KOPT-K1 (cell line): ENCODE measurements around the gene NR2F6.

Source experiments
- H3K27ac ChIP-seq: fragments of 200-600 bp; sonication (generic); 2 replicates; pipeline ENCODE4 v1.5.1; 2016; ENCODE audit warnings: antibody characterized with exemption, mild to moderate bottlenecking, low read depth, low read length; ENCODE audit not compliant: poor library complexity, severe bottlenecking
- H3K36me3 ChIP-seq: fragments of 200-600 bp; sonication (generic); 2 replicates; pipeline ENCODE4 v1.5.1; 2017; ENCODE audit warnings: antibody characterized with exemption, mild to moderate bottlenecking, low read length, moderate library complexity; ENCODE audit not compliant: insufficient read depth
- H3K9me3 ChIP-seq: fragments of 200-600 bp; sonication (generic); 2 replicates; pipeline ENCODE4 v1.5.1; 2017; ENCODE audit warnings: antibody characterized with exemption, low read length, mild to moderate bottlenecking; ENCODE audit not compliant: insufficient read depth, poor library complexity, severe bottlenecking

Gene NR2F6

DNA sequence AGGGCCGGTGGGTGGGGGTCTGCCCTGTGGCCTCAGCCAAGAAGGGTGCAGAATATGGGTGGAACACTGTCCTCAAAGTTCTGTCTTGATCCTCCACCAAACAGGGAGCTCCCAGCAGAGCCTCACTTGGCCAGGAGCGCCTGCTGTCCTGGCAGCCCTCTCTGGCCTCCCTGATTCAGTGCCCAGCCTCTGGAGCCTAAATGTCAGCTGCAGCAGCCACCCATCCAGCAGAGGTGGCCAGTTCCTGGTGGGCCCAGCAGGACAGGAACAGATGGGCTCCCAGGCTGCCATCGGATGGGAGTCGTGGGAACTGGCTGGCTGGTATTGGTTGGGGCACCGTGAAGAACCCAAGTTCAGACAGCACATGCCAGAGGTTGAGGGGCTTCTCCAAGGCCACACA lies 32.4 kb downstream of the NR2F6 start:
- H3K36me3 ChIP-seq, result peaks cover 63% of the 10 kb centered on the region

GRCh38 chr19:17211547-17212446 lies 33.9 kb downstream of the NR2F6 start:
- no peaks in the 10 kb centered on the region for H3K9me3 ChIP-seq
- H3K36me3 ChIP-seq, result peaks cover 54% of the 10 kb centered on the region
- H3K27ac ChIP-seq, result no peak overlapping the region

More for the DNA sequence above, 32.4 kb downstream of the NR2F6 start:
- Histone ChIP-seq H3K9me3 (no peaks in the 10 kb centered on the region), H3K27ac (no peak overlapping the region)

GRCh38 chr19:17210296-17210695 lies 35.4 kb downstream of the NR2F6 start:
- H3K27ac ChIP-seq, result no peak overlapping the region
- no peaks in the 10 kb centered on the region for H3K9me3 ChIP-seq
- peaks cover 69% of the 10 kb centered on the region for H3K36me3 ChIP-seq

DNA sequence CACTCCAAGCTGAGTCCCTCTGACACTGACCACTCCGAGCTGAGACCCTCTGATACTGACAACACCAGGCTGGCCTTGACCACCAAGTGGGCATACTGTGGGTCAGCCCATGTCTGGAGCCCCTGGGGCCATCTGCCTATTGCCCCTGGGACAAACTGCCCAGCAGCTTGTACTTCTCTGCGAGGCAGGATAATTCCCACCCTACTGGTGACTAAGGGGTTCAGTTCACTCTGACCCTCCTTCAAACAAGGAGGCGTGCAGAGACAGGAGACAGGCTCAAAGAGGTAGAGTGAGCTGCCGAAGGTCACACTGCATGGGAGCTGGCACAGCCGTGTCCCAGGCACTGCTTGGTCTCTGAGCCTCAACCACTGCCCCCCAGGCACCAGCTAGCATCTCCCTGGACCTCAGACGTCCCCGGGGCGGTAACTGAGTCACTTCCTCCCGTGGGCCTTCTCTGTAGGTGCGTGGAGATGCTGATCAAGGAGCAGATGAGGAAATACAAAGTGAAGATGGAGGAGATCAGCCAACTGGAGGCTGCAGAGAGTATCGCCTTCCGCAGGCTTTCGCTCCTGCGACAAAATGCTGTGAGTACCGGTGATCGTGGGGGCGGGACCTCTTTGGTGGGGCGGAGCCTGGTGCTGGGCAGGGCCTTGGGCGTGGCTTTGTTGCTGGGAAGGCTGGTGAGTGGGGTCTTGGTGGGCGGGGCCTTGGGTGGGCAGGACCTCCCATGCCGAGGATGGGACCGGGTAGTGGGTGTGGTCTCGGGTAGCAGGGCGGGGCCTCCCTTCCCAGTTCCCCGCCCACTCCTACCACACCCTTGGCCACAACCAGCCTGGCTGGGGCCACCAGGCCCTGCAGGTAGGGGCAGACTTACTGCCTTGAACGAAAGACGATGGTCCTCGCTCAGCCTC lies 36.3 kb downstream of the NR2F6 start:
- no peak overlapping the region for H3K27ac ChIP-seq
- H3K9me3 ChIP-seq, result no peaks in the 10 kb centered on the region
- H3K36me3 ChIP-seq, result peaks cover 76% of the 10 kb centered on the region

DNA sequence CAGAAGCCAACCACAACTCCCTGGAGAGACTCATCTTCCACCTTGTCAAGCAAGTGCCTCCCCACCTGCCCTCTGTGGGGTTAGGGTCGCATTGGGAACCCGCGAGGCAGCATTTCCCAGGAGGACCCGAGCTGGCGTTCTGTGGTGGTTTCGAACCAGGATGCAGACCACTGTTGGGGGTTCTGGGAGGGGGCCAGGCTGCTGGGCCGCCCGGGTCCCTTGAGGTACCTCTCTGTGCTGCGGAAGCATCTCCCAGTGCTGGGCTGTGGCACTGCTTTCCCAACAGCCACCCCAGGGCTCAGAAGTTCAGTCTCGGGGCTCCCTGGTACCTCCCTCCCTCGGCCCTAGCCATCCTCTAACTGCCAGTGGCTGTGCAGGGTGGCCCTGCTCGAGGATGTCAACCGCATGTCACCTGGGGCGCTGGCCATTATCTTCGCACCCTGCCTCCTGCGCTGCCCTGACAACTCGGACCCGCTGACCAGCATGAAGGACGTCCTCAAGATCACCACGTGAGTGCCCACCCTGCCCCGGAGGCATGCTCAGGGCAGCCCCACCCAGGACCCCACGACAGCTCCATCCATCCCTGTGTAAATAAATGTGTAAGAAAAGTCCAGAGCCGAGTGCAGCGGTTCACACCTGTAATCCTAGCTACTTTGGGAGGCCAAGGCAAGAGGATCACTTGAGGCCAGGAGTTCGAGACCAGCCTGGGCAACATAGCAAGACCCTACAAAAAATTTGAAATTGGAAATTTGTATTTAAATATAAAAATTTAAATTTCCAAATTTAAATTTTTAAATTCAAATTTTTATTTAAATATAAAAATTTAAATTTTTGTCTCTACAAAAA lies 38.8 kb downstream of the NR2F6 start:
- Histone ChIP-seq H3K27ac (no peak overlapping the region), H3K36me3 (peaks cover 88% of the 10 kb centered on the region), H3K9me3 (no peaks in the 10 kb centered on the region)

DNA sequence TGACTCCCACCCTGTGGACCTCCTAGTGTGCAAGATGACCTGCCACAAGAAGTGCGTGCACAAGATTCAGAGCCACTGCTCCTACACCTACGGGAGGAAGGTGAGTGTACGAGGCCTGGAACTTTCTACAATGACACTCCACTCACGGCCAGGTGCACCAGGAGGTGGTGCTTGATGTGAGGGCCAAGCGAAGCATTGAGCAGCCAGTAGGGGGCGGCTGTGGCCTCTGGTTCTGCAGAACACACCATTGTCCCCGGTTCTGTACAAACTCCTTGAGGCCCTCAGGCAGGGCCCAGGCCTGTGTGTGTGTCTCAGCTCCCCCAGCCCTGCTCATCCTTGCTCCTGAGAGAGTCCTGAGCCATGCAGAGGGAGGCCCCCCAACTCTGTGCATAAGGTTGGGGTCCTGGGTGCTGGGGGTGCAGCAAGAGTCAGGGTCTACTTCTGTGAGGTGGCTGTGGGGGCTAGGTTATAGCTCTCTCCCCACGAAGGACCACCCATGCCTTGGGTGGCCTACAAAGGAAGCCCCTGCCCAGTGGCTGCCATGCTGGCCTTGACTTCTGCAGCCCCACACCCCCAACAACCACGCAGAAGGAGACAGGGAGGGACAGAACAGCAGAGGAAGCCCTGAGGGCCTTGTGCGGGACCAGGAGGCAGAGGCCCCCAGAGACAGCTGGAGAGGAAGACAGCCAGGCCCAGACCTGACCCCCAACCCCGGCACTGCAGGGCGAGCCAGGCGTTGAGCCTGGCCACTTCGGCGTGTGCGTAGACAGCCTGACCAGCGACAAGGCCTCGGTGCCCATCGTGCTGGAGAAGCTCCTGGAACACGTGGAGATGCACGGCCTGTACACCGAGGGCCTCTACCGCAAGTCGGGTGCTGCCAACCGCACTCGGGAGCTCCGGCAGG lies 40.2 kb downstream of the NR2F6 start:
- Histone ChIP-seq H3K36me3 (peaks cover 88% of the 10 kb centered on the region), H3K9me3 (no peaks in the 10 kb centered on the region), H3K27ac (no peak overlapping the region)

GRCh38 chr19:17202713-17203112 lies 43.0 kb downstream of the NR2F6 start:
- no peak overlapping the region for H3K27ac ChIP-seq
- H3K36me3 ChIP-seq, result peaks cover 92% of the 10 kb centered on the region
- no peaks in the 10 kb centered on the region for H3K9me3 ChIP-seq

GRCh38 chr19:17202249-17202648 lies 43.5 kb downstream of the NR2F6 start:
- H3K36me3 ChIP-seq, result peaks cover 97% of the 10 kb centered on the region
- H3K9me3 ChIP-seq, result no peaks in the 10 kb centered on the region
- no peak overlapping the region for H3K27ac ChIP-seq

GRCh38 chr19:17200408-17201079 lies 45.2 kb downstream of the NR2F6 start:
- H3K36me3 ChIP-seq, result peaks cover 96% of the 10 kb centered on the region
- no peaks in the 10 kb centered on the region for H3K9me3 ChIP-seq
- no peak overlapping the region for H3K27ac ChIP-seq

GRCh38 chr19:17197666-17198065 lies 48.1 kb downstream of the NR2F6 start:
- Histone ChIP-seq H3K27ac (no peak overlapping the region), H3K36me3 (peaks cover 96% of the 10 kb centered on the region), H3K9me3 (no peaks in the 10 kb centered on the region)

GRCh38 chr19:17196610-17197009 lies 49.1 kb downstream of the NR2F6 start:
- Histone ChIP-seq H3K27ac (no peak overlapping the region), H3K9me3 (no peaks in the 10 kb centered on the region), H3K36me3 (peaks cover 96% of the 10 kb centered on the region)

DNA sequence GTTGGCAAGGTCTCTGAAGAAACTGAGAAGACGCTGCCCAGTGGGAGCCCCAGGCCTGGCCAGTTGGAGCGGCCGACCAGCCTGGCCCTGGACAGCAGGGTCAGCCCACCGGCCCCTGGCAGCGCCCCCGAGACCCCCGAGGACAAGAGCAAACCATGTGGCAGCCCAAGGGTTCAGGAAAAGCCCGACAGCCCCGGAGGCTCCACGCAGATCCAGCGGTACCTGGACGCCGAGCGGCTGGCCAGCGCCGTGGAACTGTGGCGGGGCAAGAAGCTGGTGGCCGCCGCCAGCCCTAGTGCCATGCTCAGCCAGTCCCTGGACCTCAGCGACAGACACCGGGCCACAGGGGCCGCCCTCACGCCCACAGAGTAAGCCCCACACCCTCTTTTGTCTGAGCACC lies 50.6 kb downstream of the NR2F6 start:
- H3K9me3 ChIP-seq, result no peaks in the 10 kb centered on the region
- H3K36me3 ChIP-seq, result peaks cover 96% of the 10 kb centered on the region
- H3K27ac ChIP-seq, result no peak overlapping the region

- Histone ChIP-seq H3K36me3 (peaks cover 96% of the 10 kb centered on the region), H3K9me3 (no peaks in the 10 kb centered on the region), H3K27ac (no peak overlapping the region)
Measured at GRCh38 chr19:17194608-17195007, 51.1 kb downstream of the NR2F6 start.
